Measurements from ENCODE around the gene SCRN3.

Gene SCRN3

DNA sequence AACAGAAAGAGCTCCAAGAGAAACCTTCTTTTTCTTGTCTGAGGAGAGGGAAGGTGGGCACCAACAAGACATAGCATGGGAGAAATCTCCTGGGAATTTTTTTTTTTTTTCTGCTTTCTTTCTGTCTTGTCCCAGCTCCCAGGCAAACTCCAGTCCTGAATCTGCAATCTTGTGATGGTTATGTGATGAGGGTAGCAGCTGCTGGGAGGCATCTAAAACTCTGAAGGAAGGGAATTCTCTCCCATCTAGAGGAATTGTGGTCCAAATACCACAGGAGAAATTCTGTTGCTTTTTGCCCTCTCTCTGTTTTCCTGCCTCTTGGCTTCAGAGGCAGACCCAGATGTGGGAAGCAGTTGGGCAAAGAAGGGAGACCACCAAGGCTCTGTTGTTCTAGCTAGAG lies 16.7 kb downstream of the SCRN3 start:
- TF ChIP-seq SIN3A (IDR thresholded peaks at IDR 0.05; ENCODE audit: borderline replicate concordance, insufficient read depth, low read length): no peak
- no peak for TF ChIP-seq POLR2AphosphoS5 (IDR thresholded peaks at IDR 0.05; ENCODE audit: low read depth, low read length)
- no peak for TF ChIP-seq FOXP2 (optimal IDR thresholded peaks at IDR 0.05; ENCODE audit: borderline replicate concordance, extremely low read depth, extremely low read length, insufficient read depth)
- TF ChIP-seq, protein P1, sequence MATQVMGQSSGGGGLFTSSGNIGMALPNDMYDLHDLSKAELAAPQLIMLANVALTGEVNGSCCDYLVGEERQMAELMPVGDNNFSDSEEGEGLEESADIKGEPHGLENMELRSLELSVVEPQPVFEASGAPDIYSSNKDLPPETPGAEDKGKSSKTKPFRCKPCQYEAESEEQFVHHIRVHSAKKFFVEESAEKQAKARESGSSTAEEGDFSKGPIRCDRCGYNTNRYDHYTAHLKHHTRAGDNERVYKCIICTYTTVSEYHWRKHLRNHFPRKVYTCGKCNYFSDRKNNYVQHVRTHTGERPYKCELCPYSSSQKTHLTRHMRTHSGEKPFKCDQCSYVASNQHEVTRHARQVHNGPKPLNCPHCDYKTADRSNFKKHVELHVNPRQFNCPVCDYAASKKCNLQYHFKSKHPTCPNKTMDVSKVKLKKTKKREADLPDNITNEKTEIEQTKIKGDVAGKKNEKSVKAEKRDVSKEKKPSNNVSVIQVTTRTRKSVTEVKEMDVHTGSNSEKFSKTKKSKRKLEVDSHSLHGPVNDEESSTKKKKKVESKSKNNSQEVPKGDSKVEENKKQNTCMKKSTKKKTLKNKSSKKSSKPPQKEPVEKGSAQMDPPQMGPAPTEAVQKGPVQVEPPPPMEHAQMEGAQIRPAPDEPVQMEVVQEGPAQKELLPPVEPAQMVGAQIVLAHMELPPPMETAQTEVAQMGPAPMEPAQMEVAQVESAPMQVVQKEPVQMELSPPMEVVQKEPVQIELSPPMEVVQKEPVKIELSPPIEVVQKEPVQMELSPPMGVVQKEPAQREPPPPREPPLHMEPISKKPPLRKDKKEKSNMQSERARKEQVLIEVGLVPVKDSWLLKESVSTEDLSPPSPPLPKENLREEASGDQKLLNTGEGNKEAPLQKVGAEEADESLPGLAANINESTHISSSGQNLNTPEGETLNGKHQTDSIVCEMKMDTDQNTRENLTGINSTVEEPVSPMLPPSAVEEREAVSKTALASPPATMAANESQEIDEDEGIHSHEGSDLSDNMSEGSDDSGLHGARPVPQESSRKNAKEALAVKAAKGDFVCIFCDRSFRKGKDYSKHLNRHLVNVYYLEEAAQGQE (IDR thresholded peaks at IDR 0.05; ENCODE audit: insufficient read depth in 1 of 2, low read depth in 2 of 2, low read length in 2 of 2): no peak
- TF ChIP-seq TAF1 (IDR thresholded peaks at IDR 0.05; ENCODE audit: borderline replicate concordance, insufficient read depth, low read length): no peak

DNA sequence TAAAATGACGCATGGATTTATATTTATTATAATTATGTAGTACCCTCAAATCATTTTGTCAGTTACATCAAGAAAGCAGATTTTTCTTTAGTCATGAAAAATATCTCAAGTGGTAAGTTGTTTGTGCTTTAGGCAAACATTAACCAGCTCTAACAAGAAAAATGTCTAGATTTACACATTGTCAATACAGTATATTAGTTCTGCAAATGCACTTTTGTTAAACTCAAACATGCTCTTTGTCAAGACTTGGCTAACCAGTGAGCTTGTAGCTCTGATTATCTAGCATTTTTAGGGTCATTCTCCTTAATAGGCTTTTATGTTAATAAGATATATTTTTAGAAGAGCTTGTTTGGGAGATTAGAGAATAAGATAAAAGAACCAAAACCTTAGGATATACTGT lies 32.7 kb downstream of the SCRN3 start:
- TF ChIP-seq FOXP2 (optimal IDR thresholded peaks at IDR 0.05; ENCODE audit: borderline replicate concordance, extremely low read depth, extremely low read length, insufficient read depth) (no peak), SIN3A (IDR thresholded peaks at IDR 0.05; ENCODE audit: borderline replicate concordance, insufficient read depth, low read length) (no peak), TAF1 (IDR thresholded peaks at IDR 0.05; ENCODE audit: borderline replicate concordance, insufficient read depth, low read length) (no peak), POLR2AphosphoS5 (IDR thresholded peaks at IDR 0.05; ENCODE audit: low read depth, low read length) (no peak)
- TF ChIP-seq, protein P1 (IDR thresholded peaks at IDR 0.05; ENCODE audit: insufficient read depth in 1 of 2, low read depth in 2 of 2, low read length in 2 of 2): no peak

DNA sequence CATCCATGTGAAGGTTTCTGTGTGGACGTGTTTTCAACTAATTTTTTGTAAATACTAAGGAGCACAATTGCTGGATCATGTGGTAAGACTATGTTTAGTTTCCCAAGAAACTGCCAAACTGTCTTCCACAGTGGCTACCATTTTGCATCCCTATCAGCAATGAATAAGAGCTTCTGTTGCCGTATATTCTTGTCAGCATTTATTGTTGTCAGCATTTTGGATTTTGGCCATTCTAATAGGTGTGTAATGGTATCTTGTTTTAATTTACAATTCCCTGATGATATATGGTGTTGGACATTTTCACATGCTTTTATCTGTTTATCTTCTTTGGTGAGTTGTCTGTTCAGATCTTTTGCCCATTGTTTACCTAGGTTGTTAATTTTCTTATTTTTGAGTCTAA lies 34.5 kb downstream of the SCRN3 start:
- TF ChIP-seq POLR2AphosphoS5 (IDR thresholded peaks at IDR 0.05; ENCODE audit: low read depth, low read length) (no peak), SIN3A (IDR thresholded peaks at IDR 0.05; ENCODE audit: borderline replicate concordance, insufficient read depth, low read length) (no peak), TAF1 (IDR thresholded peaks at IDR 0.05; ENCODE audit: borderline replicate concordance, insufficient read depth, low read length) (no peak)
- TF ChIP-seq, protein P1 (IDR thresholded peaks at IDR 0.05; ENCODE audit: insufficient read depth in 1 of 2, low read depth in 2 of 2, low read length in 2 of 2): no peak

DNA sequence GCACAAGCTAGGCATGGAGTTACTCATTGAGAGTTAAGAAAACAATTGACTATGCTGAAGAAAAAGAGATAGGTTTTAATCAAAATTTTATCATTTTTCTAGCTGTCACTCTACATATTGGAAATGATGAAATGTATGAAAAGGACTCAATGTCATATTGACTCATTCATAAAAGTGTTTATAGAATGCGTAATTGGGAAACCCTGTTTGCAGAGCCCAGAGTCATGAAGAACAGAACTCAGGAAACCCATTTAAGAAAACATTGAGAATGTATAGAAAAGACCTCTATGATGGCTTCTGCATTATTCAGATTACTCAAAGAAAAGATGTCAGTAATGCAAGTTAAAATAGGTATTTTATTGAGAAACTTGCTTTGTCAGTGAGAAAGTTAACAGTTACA lies 36.4 kb downstream of the SCRN3 start:
- no peak for TF ChIP-seq FOXP2 (optimal IDR thresholded peaks at IDR 0.05; ENCODE audit: borderline replicate concordance, extremely low read depth, extremely low read length, insufficient read depth)
- no peak for TF ChIP-seq POLR2AphosphoS5 (IDR thresholded peaks at IDR 0.05; ENCODE audit: low read depth, low read length)
- no peak for TF ChIP-seq TAF1 (IDR thresholded peaks at IDR 0.05; ENCODE audit: borderline replicate concordance, insufficient read depth, low read length)
- TF ChIP-seq SIN3A (IDR thresholded peaks at IDR 0.05; ENCODE audit: borderline replicate concordance, insufficient read depth, low read length): no peak
- TF ChIP-seq, protein P1 (IDR thresholded peaks at IDR 0.05; ENCODE audit: insufficient read depth in 1 of 2, low read depth in 2 of 2, low read length in 2 of 2): no peak

DNA sequence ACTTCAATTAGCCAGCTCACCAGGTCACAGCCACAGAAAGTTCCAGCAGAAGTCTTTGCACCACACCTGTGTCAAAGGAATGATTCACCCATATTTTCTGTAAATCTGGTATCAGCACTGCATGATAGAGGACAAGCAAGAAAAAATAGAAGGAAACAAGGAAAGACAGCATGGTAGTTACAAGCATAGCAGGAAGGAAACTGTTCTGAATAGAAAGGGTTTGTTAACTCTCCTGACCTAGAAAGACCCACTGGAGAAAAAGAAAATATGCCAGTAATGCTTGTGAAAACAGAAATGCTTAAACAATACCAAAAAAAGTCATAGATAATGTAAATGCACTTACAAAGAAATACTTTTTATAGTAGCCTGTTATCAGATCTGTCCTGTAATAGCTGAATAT lies 40.8 kb downstream of the SCRN3 start:
- TF ChIP-seq SIN3A (IDR thresholded peaks at IDR 0.05; ENCODE audit: borderline replicate concordance, insufficient read depth, low read length) (no peak), TAF1 (IDR thresholded peaks at IDR 0.05; ENCODE audit: borderline replicate concordance, insufficient read depth, low read length) (no peak), FOXP2 (optimal IDR thresholded peaks at IDR 0.05; ENCODE audit: borderline replicate concordance, extremely low read depth, extremely low read length, insufficient read depth) (no peak), POLR2AphosphoS5 (IDR thresholded peaks at IDR 0.05; ENCODE audit: low read depth, low read length) (no peak)
- TF ChIP-seq, protein P1 (IDR thresholded peaks at IDR 0.05; ENCODE audit: insufficient read depth in 1 of 2, low read depth in 2 of 2, low read length in 2 of 2): no peak

Measured in PFSK-1 (cell line).